A673 (cell line): Measurements from ENCODE around the gene TBCE.

Source experiments
- CTCF ChIP-seq: fragments of 300-800, 200-600 bp; sonication (generic); conservative IDR thresholded peaks from 2 replicates; pipeline ENCODE4 v1.5.1; 2017; ENCODE audit warnings: low read depth, mild to moderate bottlenecking, antibody characterized with exemption, low read length, moderate library complexity, mixed read lengths
- EZH2 ChIP-seq: fragments of 200-600 bp; sonication (generic); IDR thresholded peaks from 2 replicates; pipeline ENCODE4 v1.6.1; 2017; ENCODE audit warnings: borderline replicate concordance, low read depth, mild to moderate bottlenecking, mixed read lengths, antibody characterized with exemption, low read length; ENCODE audit not compliant: poor library complexity, severe bottlenecking

- TF ChIP-seq CTCF (no peak), EZH2 (no peak)
Measured at GRCh38 chr1:235351441-235351840, 15.8 kb upstream of the TBCE start.
